HG02973 (cell line): ENCODE measurements around the gene KLF3.
A peak's percentile ranks its signal among the peaks of the same experiment; 100 is the strongest.

Experiments used
- ATAC-seq: cut with Tn5 transposase; IDR thresholded peaks from one replicate; pipeline ENCODE4 v1.9.1; 2021; ENCODE audit warnings: moderate library complexity; ENCODE audit not compliant: unreplicated experiment

KLF3 gene

GRCh38 chr4:38694330-38694729 lies 30.3 kb downstream of the KLF3 start:
- no peak for ATAC-seq

- no peak for ATAC-seq
Measured at GRCh38 chr4:38695809-38696208, 31.8 kb downstream of the KLF3 start.

GRCh38 chr4:38696697-38697096 lies 32.7 kb downstream of the KLF3 start:
- no peak for ATAC-seq

DNA sequence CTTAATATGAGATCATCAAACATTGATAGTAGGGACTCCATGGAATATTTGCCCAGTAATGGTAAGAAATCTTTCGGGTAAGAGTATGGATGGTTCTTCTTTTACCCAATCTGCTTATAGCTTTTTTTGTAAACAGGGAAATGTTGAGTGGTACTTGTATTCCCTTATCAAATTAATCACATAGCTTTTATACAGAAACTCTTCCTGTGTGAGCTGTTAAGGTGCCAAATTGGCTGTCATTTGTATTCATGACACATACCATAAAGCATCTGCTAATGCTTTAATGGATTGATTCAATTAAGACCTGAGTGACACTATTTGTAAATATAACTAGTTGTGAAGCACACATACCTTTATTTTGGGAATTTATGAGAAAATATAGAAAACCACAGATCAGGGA lies 34.2 kb downstream of the KLF3 start:
- ATAC-seq: no peak

DNA sequence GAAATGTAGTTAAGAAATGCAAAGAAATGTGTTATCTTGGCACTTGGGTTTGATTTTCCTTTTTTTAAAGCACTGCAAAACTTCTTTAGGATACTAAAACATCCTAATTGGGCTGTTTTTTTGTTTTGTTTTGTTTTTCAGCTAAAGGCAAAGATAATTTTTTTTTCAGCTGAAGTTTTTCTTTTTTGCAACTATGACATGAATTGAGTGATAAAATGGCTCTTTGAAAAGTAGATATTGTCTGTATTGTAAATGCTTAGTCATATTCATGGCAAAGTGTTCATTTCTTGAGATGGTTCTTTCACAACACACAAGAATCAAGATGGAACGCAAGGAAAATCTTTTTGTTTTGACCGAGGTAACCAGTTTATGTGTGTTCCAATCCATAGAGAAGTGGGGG lies 35.1 kb downstream of the KLF3 start:
- no peak for ATAC-seq

- no peak for ATAC-seq
Measured at GRCh38 chr4:38703635-38704034, 39.6 kb downstream of the KLF3 start.

- ATAC-seq: no peak
Measured at GRCh38 chr4:38704622-38705154, 40.7 kb downstream of the KLF3 start.

DNA sequence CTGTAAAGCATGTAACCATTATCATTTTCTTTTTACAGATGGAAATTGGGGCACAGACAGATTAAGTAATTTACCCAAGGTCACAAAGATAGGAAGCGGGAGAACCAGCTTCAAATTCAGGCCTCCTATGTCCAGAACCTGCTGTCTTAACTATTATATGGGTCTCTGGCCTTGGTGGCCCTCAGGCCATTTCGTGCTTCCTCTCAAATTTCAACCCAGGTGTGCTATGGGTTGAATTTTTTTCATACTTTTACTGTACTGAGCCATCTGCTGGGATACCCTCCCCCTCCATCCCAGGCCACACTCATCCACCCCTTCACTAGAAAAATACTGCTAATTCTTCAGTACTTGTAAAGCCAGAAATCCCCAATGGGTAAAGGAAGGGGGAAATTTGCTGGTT lies 42.3 kb downstream of the KLF3 start:
- ATAC-seq: no peak

DNA sequence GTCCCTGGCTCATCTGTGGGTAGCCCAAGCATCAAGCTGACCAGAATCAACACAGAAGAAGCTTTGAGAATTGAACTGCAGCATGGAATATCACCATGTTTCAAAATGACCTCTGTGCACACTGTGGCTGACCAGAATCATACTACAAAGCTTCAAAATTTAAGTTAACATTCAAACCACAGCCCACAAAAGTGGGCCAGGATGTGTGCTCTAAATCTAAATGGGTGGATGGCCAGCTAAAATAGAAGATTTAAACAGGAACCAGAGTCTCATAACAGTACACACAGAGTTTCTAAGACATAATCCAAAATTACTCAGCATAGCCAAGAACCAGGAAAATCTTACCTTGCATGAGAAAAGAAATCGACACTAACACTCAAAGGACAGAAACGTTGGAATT lies 46.1 kb downstream of the KLF3 start:
- ATAC-seq: no peak

DNA sequence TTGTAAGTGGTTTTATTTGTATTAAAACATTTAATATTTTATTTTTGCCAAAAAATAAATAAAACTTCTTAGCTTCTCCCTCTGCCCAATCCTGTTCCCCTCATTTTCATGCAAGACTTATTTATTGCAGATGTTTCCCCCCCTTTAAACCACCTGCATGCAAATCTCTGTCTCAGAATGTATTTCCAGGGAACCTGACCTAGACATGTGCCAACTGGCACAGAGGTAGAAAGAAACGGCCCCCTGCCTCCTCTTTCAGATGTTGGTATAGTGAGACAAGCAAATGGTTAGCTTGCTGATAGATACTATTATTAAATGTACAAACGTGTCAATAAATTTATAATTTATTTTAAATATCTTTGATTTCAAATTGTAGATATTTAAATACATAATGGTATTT lies 47.1 kb downstream of the KLF3 start:
- ATAC-seq: no peak

DNA sequence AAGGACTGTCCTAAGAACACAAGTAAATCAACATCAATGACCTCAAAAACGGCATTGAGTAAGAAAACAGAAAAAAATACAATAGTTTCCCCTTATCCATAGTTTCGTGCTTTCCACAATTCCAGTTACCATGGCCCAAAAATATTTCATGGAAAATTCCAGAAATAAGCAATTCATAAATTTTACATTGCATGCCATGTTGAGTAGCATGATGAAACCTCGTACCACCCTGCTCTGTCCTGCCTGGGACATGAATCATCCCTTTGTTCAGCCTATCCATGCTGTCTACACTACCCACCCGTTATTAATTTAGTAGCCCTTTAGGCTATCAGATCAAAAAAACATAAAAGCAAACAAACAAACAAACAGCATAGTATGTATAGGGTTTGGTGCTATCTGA lies 51.1 kb downstream of the KLF3 start:
- no peak for ATAC-seq

GRCh38 chr4:38716256-38716655 lies 52.3 kb downstream of the KLF3 start:
- ATAC-seq: no peak

DNA sequence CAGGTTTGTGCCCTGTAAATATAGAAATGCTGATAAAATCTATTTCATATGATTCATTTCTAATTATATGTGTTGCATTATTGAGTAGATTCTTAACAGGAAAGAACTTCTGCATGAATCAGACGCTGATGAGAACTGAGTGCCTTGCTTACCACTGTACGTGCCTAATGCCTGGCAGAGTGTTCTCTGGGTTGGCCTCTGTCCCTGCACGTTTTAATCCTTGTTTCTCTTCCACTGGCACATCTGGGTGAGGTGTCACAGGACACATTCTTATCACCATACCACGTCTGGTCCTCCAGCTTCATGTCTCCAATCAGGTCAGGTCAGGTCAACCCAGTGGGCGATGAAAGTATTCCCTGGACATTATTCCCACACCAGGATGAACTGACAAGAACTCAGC lies 53.6 kb downstream of the KLF3 start:
- no peak for ATAC-seq

DNA sequence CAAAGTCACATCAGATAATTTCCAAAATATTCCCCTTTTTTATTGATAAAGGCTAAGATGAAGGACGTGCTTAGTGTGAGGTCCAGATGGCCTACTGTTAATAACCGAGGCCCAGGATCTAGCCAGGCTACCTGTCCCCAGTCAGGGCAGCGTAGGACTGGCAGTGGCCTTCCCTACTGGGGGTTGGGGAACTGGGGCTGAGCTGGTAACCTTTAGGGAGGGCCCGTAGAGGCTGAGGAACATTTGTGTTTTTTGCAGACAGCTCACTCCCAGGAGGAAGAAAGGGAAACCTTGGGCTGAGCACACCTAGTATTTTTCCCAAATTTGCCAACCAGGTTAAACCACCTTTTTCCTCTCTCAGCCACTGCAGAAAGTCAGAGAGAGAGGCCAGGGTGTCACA lies 59.1 kb downstream of the KLF3 start:
- no peak for ATAC-seq

GRCh38 chr4:38723726-38724474 lies 59.9 kb downstream of the KLF3 start:
- ATAC-seq: no peak

GRCh38 chr4:38724475-38724808 lies 60.4 kb downstream of the KLF3 start:
- no peak for ATAC-seq

- no peak for ATAC-seq
Measured at GRCh38 chr4:38728631-38729141, 64.7 kb downstream of the KLF3 start.

DNA sequence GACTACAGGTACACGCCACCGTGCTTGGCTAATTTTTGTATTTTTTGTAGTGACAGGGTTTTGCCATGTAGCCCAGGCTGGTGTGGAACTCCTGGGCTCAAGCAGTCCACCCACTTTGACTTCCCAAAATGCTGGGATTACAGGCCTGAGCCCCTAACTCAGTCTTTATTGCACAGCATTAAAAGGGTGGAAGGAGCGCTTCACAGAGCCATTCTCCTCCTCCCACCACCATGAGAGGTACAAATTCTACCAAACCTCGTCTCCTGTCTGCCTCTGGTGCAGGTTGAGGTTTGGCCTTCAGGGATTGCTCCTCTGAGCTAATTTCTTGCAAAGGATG lies 66.5 kb downstream of the KLF3 start:
- ATAC-seq: no peak

DNA sequence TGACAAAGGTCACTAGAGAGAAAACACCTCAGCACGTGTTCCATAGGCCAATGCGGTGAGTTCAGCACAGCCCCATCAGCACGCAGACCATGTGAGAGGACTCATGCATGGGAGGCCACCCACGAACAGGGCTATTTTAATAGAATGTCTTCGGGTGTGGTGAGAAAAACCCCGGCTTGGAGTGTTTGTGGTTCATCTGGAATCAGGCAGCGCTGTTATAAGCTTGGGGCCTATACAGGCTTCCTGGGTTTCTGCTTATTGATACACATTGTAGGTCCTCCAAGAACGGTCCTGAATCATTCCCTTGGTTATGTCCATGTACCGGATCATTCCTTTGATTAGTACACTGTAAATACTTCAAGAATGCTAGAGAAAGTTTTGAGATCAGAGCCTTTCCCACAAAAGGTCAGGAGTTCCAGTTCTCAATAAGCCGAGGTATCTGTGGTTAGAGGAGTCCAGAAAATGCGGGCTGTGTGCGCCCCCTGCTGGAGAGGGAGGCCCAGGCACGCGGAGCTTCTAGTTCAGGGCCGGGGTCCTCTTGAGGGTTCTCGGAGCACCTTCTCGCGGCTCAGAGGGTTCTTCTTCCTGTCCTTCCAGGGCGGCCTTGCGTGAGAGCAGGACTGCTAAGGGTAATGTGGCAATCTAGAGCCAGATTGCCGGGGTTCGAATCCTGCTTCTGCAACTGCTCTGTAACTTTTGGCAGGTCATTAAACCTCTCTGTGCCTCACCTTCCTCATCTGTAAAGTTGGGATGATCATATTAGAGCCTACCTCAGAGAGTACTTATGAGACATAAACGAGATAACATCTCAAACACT lies 67.0 kb downstream of the KLF3 start:
- peak; percentile 90 for ATAC-seq

DNA sequence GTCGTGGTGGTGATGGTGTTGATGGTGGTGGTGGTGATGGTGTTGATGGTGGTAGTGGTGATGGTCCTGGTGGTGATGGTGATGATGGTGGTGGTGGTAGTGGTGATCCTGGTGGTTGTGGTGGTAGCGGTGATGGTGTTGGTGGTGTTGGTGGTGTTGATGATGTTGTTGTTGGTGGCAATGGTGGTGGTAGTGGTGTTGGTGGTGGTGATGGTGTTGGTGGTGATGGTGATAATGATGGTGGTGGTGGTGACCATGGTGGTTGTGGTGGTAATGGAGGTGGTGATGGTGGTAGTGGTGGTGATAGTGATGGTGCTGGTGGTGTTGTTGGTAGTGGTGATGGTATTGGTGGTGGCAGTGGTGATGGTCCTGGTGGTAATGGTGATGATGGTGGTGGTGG lies 69.7 kb downstream of the KLF3 start:
- ATAC-seq: no peak

GRCh38 chr4:38734446-38734845 lies 70.4 kb downstream of the KLF3 start:
- ATAC-seq: no peak

DNA sequence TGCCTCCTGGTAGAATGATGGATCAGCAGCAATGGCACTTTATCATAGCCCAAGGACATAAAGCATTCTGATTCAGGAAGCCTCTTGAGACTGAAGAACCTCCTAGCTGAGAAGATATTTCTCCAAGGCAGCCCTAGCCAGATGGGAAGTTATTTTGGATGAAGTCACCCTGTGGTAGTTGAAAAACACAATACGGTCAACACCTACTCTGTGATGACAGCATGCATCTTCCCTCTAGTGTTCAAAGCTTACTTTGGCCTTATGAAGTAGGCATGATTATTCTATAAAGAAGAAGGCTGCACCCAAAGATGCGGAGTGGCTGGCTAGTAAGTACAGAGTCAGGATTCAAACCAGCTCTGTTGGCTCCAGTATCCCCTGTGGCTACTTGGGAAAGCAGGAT lies 70.9 kb downstream of the KLF3 start:
- no peak for ATAC-seq
